ENCODE data around the gene PRKCZ.

GRCh38 chr1:2039251-2039650 is 11.0 kb upstream of the PRKCZ start:
- TF ChIP-seq HIVEP1 (CRISPR knock-in tag; IDR thresholded peaks at IDR 0.05) (no peak), NCOA2 (IDR thresholded peaks at IDR 0.05; ENCODE audit: partially characterized antibody in 2 of 2) (no peak), ZEB2 (IDR thresholded peaks at IDR 0.05) (no peak), TEAD4 (IDR thresholded peaks at IDR 0.05; ENCODE audit: low read length) (no peak), TEAD4 (CRISPR knock-in tag; IDR thresholded peaks at IDR 0.05; ENCODE audit: borderline replicate concordance) (no peak), KHSRP (IDR thresholded peaks at IDR 0.05) (no peak), SP1 (CRISPR knock-in tag; IDR thresholded peaks at IDR 0.05) (no peak), EZH2 (IDR thresholded peaks at IDR 0.05; ENCODE audit: borderline replicate concordance, low read depth, low read length) (no peak), CREB1 (IDR thresholded peaks at IDR 0.05) (no peak), CREB1 (CRISPR knock-in tag; IDR thresholded peaks at IDR 0.05) (no peak)
- TF ChIP-seq, protein P1, sequence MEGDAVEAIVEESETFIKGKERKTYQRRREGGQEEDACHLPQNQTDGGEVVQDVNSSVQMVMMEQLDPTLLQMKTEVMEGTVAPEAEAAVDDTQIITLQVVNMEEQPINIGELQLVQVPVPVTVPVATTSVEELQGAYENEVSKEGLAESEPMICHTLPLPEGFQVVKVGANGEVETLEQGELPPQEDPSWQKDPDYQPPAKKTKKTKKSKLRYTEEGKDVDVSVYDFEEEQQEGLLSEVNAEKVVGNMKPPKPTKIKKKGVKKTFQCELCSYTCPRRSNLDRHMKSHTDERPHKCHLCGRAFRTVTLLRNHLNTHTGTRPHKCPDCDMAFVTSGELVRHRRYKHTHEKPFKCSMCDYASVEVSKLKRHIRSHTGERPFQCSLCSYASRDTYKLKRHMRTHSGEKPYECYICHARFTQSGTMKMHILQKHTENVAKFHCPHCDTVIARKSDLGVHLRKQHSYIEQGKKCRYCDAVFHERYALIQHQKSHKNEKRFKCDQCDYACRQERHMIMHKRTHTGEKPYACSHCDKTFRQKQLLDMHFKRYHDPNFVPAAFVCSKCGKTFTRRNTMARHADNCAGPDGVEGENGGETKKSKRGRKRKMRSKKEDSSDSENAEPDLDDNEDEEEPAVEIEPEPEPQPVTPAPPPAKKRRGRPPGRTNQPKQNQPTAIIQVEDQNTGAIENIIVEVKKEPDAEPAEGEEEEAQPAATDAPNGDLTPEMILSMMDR (IDR thresholded peaks at IDR 0.05 in 2 of 3, conservative IDR thresholded peaks at IDR 0.05 in 1 of 3; ENCODE audit: insufficient read depth in 2 of 3, low read depth in 1 of 3, low read length in 3 of 3) = no peak
